ENCODE data around the gene TEFM.

The TEFM gene

DNA sequence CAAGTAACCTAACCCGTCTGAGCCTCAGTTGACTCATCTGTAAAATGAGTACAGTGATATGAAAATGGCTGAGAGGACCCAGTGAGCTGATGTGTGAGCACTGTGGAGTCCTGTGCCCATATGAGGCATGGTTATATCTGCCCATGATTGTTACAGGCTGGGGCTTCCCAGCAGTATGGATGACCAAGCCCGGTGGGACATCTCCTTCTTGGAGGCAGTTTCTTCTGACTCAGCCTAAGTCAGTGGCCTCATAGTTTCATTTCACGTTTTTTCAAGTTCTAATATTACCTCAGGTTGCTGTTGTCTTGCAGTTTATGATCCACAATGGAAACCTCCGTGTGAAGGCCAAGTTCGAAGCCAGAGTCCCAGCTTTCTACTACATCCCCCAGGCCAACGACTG lies 20.5 kb upstream of the TEFM start:
- no peak overlapping the region for H3K4me2 ChIP-seq (ENCODE audit: low read length)
- H2AK5ac ChIP-seq (ENCODE audit: low read length), result no peak overlapping the region
- no peak overlapping the region for H4K12ac ChIP-seq (ENCODE audit: low read depth, low read length)
- H2AFZ ChIP-seq (ENCODE audit: insufficient read depth, low read length, poor library complexity), result no peak overlapping the region
- peaks cover 19% of the 10 kb centered on the region for H3K27me3 ChIP-seq (ENCODE audit: insufficient read depth, low read length)
- peak in 1 of 2 donors; percentile 7 for DNase-seq
- H3K23ac ChIP-seq (ENCODE audit: low read length), result no peak overlapping the region
- H3K18ac ChIP-seq (ENCODE audit: low read length), result no peak overlapping the region
- H4K8ac ChIP-seq (ENCODE audit: low read depth, low read length), result no peak overlapping the region
- no peak overlapping the region for H2BK120ac ChIP-seq (ENCODE audit: insufficient read depth, low read length, poor library complexity)
- peaks cover 2% of the 10 kb centered on the region for H3K9me3 ChIP-seq (ENCODE audit: insufficient read depth, low read depth, low read length)
- H3K9ac ChIP-seq (ENCODE audit: low read length), result no peak overlapping the region
- peaks cover 7% of the 10 kb centered on the region in 2 experiments for H3K4me1 ChIP-seq (ENCODE audit: control insufficient read depth in 1 of 2, insufficient read depth in 2 of 2, low read length in 2 of 2)
- no peak overlapping the region for H3K4me3 ChIP-seq (ENCODE audit: low read depth, low read length)
- no peak overlapping the region for H4K91ac ChIP-seq (ENCODE audit: low read depth, low read length)
- H2BK12ac ChIP-seq (ENCODE audit: low read length), result no peak overlapping the region
- no CpG with 5 or more reads among the region's 6 CpGs for WGBS (ENCODE audit: extremely low coverage, insufficient coverage, insufficient read length)
- H3K79me1 ChIP-seq (ENCODE audit: low read length), result no peaks in the 10 kb centered on the region
- H3K4ac ChIP-seq (ENCODE audit: low read depth, low read length), result no peak overlapping the region
- H3K27ac ChIP-seq (ENCODE audit: low read depth, low read length), result no peak overlapping the region
- H2BK5ac ChIP-seq (ENCODE audit: low read depth, low read length, poor library complexity), result no peak overlapping the region
- no peaks in the 10 kb centered on the region for H3K36me3 ChIP-seq (ENCODE audit: control insufficient read depth in 1 of 2, insufficient read depth in 2 of 2, low read length in 2 of 2)
- no peaks in the 10 kb centered on the region for H3K79me2 ChIP-seq (ENCODE audit: control insufficient read depth, insufficient read depth, low read length, poor library complexity)
- H3K14ac ChIP-seq (ENCODE audit: low read length), result no peak overlapping the region

DNA sequence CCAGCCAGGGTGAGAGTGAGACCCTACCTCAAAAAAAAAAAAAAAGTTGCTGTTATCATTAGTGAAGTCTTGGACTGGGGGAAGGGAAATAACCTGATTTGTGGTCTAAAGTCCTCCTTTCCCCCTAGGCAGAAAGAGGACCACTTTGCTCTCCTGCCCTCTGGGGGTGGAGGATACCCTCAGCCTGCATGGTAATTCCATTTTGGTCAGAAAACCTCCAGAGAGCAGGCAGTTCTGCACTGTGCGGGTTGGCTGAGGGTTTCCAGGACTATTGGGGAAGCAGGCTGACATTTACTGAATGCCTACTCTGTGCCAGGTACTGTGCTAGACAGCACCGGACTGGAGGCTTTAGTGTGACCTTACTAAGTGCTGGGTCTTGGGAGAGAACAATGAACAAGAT lies 18.3 kb upstream of the TEFM start:
- H3K4me2 ChIP-seq (ENCODE audit: low read length), result no peak overlapping the region
- H2AK5ac ChIP-seq (ENCODE audit: low read length), result no peak overlapping the region
- no peak overlapping the region for H2AFZ ChIP-seq (ENCODE audit: insufficient read depth, low read length, poor library complexity)
- no peaks in the 10 kb centered on the region for H3K79me2 ChIP-seq (ENCODE audit: control insufficient read depth, insufficient read depth, low read length, poor library complexity)
- no peaks in the 10 kb centered on the region for H3K79me1 ChIP-seq (ENCODE audit: low read length)
- DNase-seq, result peak in 1 of 2 donors; percentile 33
- H3K4ac ChIP-seq (ENCODE audit: low read depth, low read length), result no peak overlapping the region
- no peak overlapping the region for H3K23ac ChIP-seq (ENCODE audit: low read length)
- no peak overlapping the region for H3K27ac ChIP-seq (ENCODE audit: low read depth, low read length)
- H4K8ac ChIP-seq (ENCODE audit: low read depth, low read length), result no peak overlapping the region
- no peak overlapping the region for H3K14ac ChIP-seq (ENCODE audit: low read length)
- no peak overlapping the region for H4K91ac ChIP-seq (ENCODE audit: low read depth, low read length)
- WGBS (ENCODE audit: extremely low coverage, insufficient coverage, insufficient read length), result no CpG with 5 or more reads among the region's 2 CpGs
- H2BK5ac ChIP-seq (ENCODE audit: low read depth, low read length, poor library complexity), result no peak overlapping the region
- no peak overlapping the region for H3K9ac ChIP-seq (ENCODE audit: low read length)
- peaks cover 7% of the 10 kb centered on the region in 2 experiments for H3K4me1 ChIP-seq (ENCODE audit: control insufficient read depth in 1 of 2, insufficient read depth in 2 of 2, low read length in 2 of 2)
- no peak overlapping the region for H3K4me3 ChIP-seq (ENCODE audit: low read depth, low read length)
- H4K12ac ChIP-seq (ENCODE audit: low read depth, low read length), result no peak overlapping the region
- no peak overlapping the region for H2BK120ac ChIP-seq (ENCODE audit: insufficient read depth, low read length, poor library complexity)
- H3K36me3 ChIP-seq (ENCODE audit: control insufficient read depth in 1 of 2, insufficient read depth in 2 of 2, low read length in 2 of 2), result no peaks in the 10 kb centered on the region
- H3K27me3 ChIP-seq (ENCODE audit: insufficient read depth, low read length), result peaks cover 25% of the 10 kb centered on the region
- H3K9me3 ChIP-seq (ENCODE audit: insufficient read depth, low read depth, low read length), result peaks cover 2% of the 10 kb centered on the region
- H2BK12ac ChIP-seq (ENCODE audit: low read length), result no peak overlapping the region
- no peak overlapping the region for H3K18ac ChIP-seq (ENCODE audit: low read length)

DNA sequence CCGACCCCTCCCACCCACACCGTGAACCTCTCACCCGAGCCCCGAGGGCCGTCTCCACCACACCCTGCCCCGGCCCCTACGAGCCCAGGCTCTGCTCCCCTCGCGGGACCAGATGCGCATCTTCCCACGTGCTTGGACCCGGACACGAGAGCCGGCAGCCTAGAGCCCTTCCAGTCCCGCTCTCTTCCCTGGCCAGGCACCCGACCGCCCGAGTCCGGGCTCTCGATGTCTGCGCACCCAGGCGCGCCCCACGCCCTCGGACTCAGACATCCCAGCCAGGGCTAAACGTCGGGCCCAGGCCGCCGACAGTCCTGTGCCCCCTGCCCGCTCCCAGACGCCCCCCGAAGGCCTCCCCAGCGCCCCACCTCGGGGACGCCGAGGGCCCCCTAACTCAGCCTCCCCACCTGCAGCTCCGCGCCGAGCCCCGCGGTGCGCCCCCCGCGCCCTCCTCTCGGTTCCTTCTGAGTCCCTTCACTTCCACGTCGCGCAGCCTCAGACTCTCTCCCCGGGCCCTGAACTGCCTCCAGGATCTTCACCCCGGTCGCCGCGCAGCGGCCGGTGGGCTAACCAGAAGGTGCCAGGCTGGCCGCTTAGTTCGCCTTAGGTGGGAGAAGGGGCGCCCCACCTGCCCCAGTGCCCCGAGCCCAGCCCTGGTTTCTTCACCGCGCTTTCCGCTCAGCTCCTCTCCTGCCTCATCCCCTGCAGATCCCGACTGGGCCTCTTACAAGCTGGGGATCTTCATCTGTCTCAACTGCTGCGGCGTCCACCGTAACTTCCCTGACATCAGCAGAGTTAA lies 16.4 kb upstream of the TEFM start:
- Histone ChIP-seq H2BK12ac (ENCODE audit: low read length) (no peak overlapping the region), H3K79me1 (ENCODE audit: low read length) (no peaks in the 10 kb centered on the region), H2AK5ac (ENCODE audit: low read length) (no peak overlapping the region), H2BK5ac (ENCODE audit: low read depth, low read length, poor library complexity) (no peak overlapping the region), H3K4me3 (ENCODE audit: low read depth, low read length) (no peak overlapping the region), H3K36me3 (ENCODE audit: control insufficient read depth in 1 of 2, insufficient read depth in 2 of 2, low read length in 2 of 2) (no peaks in the 10 kb centered on the region), H2AFZ (ENCODE audit: insufficient read depth, low read length, poor library complexity) (peak overlapping the region; percentile 87), H3K14ac (ENCODE audit: low read length) (no peak overlapping the region), H2BK120ac (ENCODE audit: insufficient read depth, low read length, poor library complexity) (no peak overlapping the region), H3K4me1 (ENCODE audit: control insufficient read depth in 1 of 2, insufficient read depth in 2 of 2, low read length in 2 of 2) (peaks cover 7% of the 10 kb centered on the region in 2 experiments), H3K27me3 (ENCODE audit: insufficient read depth, low read length) (peaks cover 25% of the 10 kb centered on the region), H3K4ac (ENCODE audit: low read depth, low read length) (no peak overlapping the region), H3K9me3 (ENCODE audit: insufficient read depth, low read depth, low read length) (peaks cover 2% of the 10 kb centered on the region), H3K79me2 (ENCODE audit: control insufficient read depth, insufficient read depth, low read length, poor library complexity) (no peaks in the 10 kb centered on the region), H4K8ac (ENCODE audit: low read depth, low read length) (no peak overlapping the region), H4K12ac (ENCODE audit: low read depth, low read length) (no peak overlapping the region), H3K27ac (ENCODE audit: low read depth, low read length) (no peak overlapping the region), H4K91ac (ENCODE audit: low read depth, low read length) (no peak overlapping the region), H3K9ac (ENCODE audit: low read length) (no peak overlapping the region), H3K23ac (ENCODE audit: low read length) (no peak overlapping the region), H3K18ac (ENCODE audit: low read length) (no peak overlapping the region), H3K4me2 (ENCODE audit: low read length) (peak overlapping the region; percentile 81)
- no CpG with 5 or more reads among the region's 66 CpGs for WGBS (ENCODE audit: extremely low coverage, insufficient coverage, insufficient read length)
- DNase-seq, result peak in 1 of 2 donors; percentile 17

DNA sequence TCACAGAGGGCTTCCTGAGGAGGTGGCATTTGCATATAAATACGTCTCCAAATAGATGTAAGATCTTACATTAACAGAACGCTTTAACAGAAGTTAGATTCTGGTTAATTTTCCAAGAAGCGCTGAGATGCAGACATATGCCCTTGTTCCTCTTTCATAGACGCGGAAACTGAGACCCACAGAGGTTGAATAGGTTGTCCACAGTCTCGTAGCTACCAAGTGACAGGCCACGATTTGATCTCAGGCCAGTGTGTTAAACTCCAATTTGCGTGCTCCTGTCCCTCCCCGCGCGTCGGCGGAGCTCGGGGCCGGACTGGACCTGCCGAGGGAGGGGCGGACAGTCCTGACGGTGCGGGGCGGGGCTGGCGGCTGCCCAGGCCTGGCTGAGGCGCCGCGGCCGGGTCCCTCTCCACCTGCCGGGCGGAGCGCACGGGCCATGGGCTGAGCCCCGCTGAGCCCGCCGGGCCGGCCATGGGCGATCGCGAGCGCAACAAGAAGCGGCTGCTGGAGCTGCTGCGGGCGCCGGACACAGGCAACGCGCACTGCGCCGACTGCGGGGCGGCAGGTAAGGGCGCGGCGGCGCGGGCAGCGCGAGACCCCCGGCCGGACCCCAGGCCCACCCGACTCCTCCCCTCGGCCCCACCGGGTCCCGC lies 15.6 kb upstream of the TEFM start, which contains the start of gene ADAP2:
TSS of gene ADAP2 (plus strand) at position 402 of the 653 bp plus-strand sequence. CDS start at position 472, 70 bp downstream.
- no CpG with 5 or more reads among the region's 60 CpGs for WGBS (ENCODE audit: extremely low coverage, insufficient coverage, insufficient read length)
- no peak within 1 kb of the TSS for H2BK5ac ChIP-seq (ENCODE audit: low read depth, low read length, poor library complexity)

More for the DNA sequence above, 15.6 kb upstream of the TEFM start, which contains the start of gene ADAP2:
- Histone ChIP-seq H3K23ac (ENCODE audit: low read length) (no peak within 1 kb of the TSS), H3K79me1 (ENCODE audit: low read length) (no peaks in the 10 kb centered on the region), H2AK5ac (ENCODE audit: low read length) (no peak within 1 kb of the TSS), H3K4me2 (ENCODE audit: low read length) (peak within 1 kb of the TSS; percentile 81), H3K14ac (ENCODE audit: low read length) (no peak within 1 kb of the TSS), H3K27me3 (ENCODE audit: insufficient read depth, low read length) (peaks cover 25% of the 10 kb centered on the region), H3K27ac (ENCODE audit: low read depth, low read length) (no peak within 1 kb of the TSS), H2BK120ac (ENCODE audit: insufficient read depth, low read length, poor library complexity) (no peak within 1 kb of the TSS), H3K9ac (ENCODE audit: low read length) (no peak within 1 kb of the TSS), H3K18ac (ENCODE audit: low read length) (no peak within 1 kb of the TSS), H2AFZ (ENCODE audit: insufficient read depth, low read length, poor library complexity) (peak within 1 kb of the TSS; percentile 87), H3K4me1 (ENCODE audit: control insufficient read depth in 1 of 2, insufficient read depth in 2 of 2, low read length in 2 of 2) (peaks cover 7% of the 10 kb centered on the region in 2 experiments), H4K8ac (ENCODE audit: low read depth, low read length) (no peak within 1 kb of the TSS), H4K91ac (ENCODE audit: low read depth, low read length) (no peak within 1 kb of the TSS), H3K9me3 (ENCODE audit: insufficient read depth, low read depth, low read length) (peaks cover 2% of the 10 kb centered on the region), H3K79me2 (ENCODE audit: control insufficient read depth, insufficient read depth, low read length, poor library complexity) (no peaks in the 10 kb centered on the region), H3K4ac (ENCODE audit: low read depth, low read length) (no peak within 1 kb of the TSS), H4K12ac (ENCODE audit: low read depth, low read length) (no peak within 1 kb of the TSS), H3K4me3 (ENCODE audit: low read depth, low read length) (peak within 1 kb of the TSS; percentile 62), H2BK12ac (ENCODE audit: low read length) (no peak within 1 kb of the TSS), H3K36me3 (ENCODE audit: control insufficient read depth in 1 of 2, insufficient read depth in 2 of 2, low read length in 2 of 2) (no peaks in the 10 kb centered on the region)
- peak; percentile 71 to 72 for DNase-seq

Data from trophoblast cell (in vitro differentiated cells and primary cell).